Measurements from ENCODE around the gene RELL1.

The RELL1 gene

GRCh38 chr4:37620176-37620575, 66.0 kb downstream of the RELL1 start:
- Histone ChIP-seq H3K4me1 (ENCODE audit: control insufficient read depth in 1 of 2, insufficient read depth in 1 of 2, low read depth in 1 of 2, low read length in 1 of 2) (peaks cover 6 to 11% of the 10 kb centered on the region in 2 experiments), H3K27ac (no peak overlapping the region), H3K27me3 (no peaks in the 10 kb centered on the region), H3K4me3 (ENCODE audit: low read depth in 1 of 2, low read length in 1 of 2) (no peak overlapping the region), H3K36me3 (peaks cover 48% of the 10 kb centered on the region), H3K9me3 (no peaks in the 10 kb centered on the region)
- no peak for TF ChIP-seq CTCF (IDR thresholded peaks at IDR 0.05)

- no peak for TF ChIP-seq CTCF (IDR thresholded peaks at IDR 0.05)
- Histone ChIP-seq H3K27me3 (no peaks in the 10 kb centered on the region), H3K4me3 (ENCODE audit: low read depth in 1 of 2, low read length in 1 of 2) (no peak overlapping the region), H3K9me3 (no peaks in the 10 kb centered on the region), H3K4me1 (ENCODE audit: control insufficient read depth in 1 of 2, insufficient read depth in 1 of 2, low read depth in 1 of 2, low read length in 1 of 2) (peaks cover 6 to 13% of the 10 kb centered on the region in 2 experiments), H3K27ac (no peak overlapping the region), H3K36me3 (peaks cover 50% of the 10 kb centered on the region)
Measured at GRCh38 chr4:37615720-37616063, 70.5 kb downstream of the RELL1 start.

GRCh38 chr4:37615059-37615719, 71.0 kb downstream of the RELL1 start:
- Histone ChIP-seq H3K4me1 (ENCODE audit: control insufficient read depth in 1 of 2, insufficient read depth in 1 of 2, low read depth in 1 of 2, low read length in 1 of 2) (peaks cover 3 to 13% of the 10 kb centered on the region in 2 experiments), H3K9me3 (no peaks in the 10 kb centered on the region), H3K4me3 (ENCODE audit: low read depth in 1 of 2, low read length in 1 of 2) (no peak overlapping the region), H3K36me3 (peaks cover 50% of the 10 kb centered on the region), H3K27me3 (no peaks in the 10 kb centered on the region), H3K27ac (no peak overlapping the region)
- no peak for TF ChIP-seq CTCF (IDR thresholded peaks at IDR 0.05)

- no peaks in the 10 kb centered on the region for H3K9me3 ChIP-seq
- no peaks in the 10 kb centered on the region for H3K27me3 ChIP-seq
- peaks cover 14 to 22% of the 10 kb centered on the region in 2 experiments for H3K4me1 ChIP-seq (ENCODE audit: control insufficient read depth in 1 of 2, insufficient read depth in 1 of 2, low read depth in 1 of 2, low read length in 1 of 2)
- peaks cover 41% of the 10 kb centered on the region for H3K36me3 ChIP-seq
- no peak overlapping the region for H3K4me3 ChIP-seq (ENCODE audit: low read depth in 1 of 2, low read length in 1 of 2)
- no peak overlapping the region for H3K27ac ChIP-seq
- TF ChIP-seq CTCF (IDR thresholded peaks at IDR 0.05) = no peak
Measured at GRCh38 chr4:37612811-37613210, 73.4 kb downstream of the RELL1 start.

GRCh38 chr4:37609626-37610025, 76.5 kb downstream of the RELL1 start:
- H3K36me3 ChIP-seq = peaks cover 24% of the 10 kb centered on the region
- TF ChIP-seq CTCF (IDR thresholded peaks at IDR 0.05) = no peak
- H3K4me3 ChIP-seq (ENCODE audit: low read depth in 1 of 2, low read length in 1 of 2) = no peak overlapping the region
- H3K4me1 ChIP-seq (ENCODE audit: control insufficient read depth in 1 of 2, insufficient read depth in 1 of 2, low read depth in 1 of 2, low read length in 1 of 2) = peaks cover 14 to 22% of the 10 kb centered on the region in 2 experiments
- H3K27me3 ChIP-seq = no peaks in the 10 kb centered on the region
- peak overlapping the region; percentile 65 for H3K27ac ChIP-seq
- no peaks in the 10 kb centered on the region for H3K9me3 ChIP-seq
